Omental fat pad (tissue), 4 donors: ENCODE results near the gene RMDN3. TPM values are rescaled to one million over a fixed set of nuclear protein-coding genes. Genes with fewer than 3 reads are reported as not detected.
A peak's percentile ranks its signal among the peaks of the same experiment; 100 is the strongest.

Source experiments
- ATAC-seq: fragments of 150-250 bp; one replicate; pipeline ENCODE4 v1.9.1; 2016; ENCODE audit warnings: mild to moderate bottlenecking, moderate library complexity; ENCODE audit not compliant: low FRiP score
- DNase-seq: peaks from one replicate; pipeline ENCODE4 v3.0.0-alpha.2; 2019; ENCODE audit warnings: low spot score
- total RNA-seq, 4 donors: library from RNA; depleted of rRNA; stranded (reverse); fragments of >200 nt; gene quantifications; one replicate each; pipeline ENCODE4 v1.1.0, GENCODE V29; 2016
- TF ChIP-seq, protein P1 (sequence below), 3 donors: fragments of 450-650 bp; IDR thresholded peaks; one replicate each; pipeline ENCODE4 v1.5.1; 2016 to 2017; ENCODE audit warnings: antibody characterized with exemption in 3 of 3, mild to moderate bottlenecking in 3 of 3, moderate library complexity in 2 of 3

The RMDN3 gene
- total RNA-seq, 4 donors from 2014 or later = 32.8 to 50.8 (median 43.7) TPM

DNA sequence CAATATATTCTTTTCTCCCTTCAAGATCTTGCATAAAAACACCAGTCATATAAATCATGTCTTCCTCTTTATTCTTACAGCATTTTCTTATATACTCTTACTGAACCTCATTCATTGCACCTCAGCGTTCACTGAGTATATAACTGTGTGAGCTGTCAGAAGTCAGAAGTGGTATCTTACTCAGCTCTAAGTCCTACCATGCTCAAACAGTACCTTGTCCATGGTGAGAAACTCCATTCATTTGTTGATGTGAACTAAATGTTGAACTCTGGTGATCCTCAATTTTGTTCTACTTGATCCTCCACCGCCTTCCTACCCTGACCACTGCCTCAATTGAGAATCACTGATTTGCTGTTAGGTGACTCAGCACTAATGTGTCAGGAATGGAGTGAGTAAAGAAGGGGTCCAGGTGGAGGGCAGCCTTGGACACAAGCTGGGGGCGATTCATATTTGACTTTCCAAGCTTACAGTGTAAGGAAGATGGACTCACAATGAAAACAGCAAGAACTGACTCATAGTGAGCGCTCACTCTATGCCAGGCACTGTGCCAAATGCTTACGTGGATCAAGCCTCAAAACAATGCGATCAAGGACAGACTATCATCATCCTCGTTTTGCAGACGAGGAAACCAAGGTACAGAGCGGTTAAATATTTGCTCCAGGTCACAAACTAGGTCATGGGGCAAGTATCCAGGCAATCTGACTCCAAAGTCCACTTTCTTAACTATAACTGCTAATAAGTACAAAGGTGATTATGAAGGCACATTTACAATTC, 38.3 kb upstream of the RMDN3 start:
- peak; percentile 66 for ATAC-seq
- peak; percentile 54 for DNase-seq
- TF ChIP-seq, protein P1, sequence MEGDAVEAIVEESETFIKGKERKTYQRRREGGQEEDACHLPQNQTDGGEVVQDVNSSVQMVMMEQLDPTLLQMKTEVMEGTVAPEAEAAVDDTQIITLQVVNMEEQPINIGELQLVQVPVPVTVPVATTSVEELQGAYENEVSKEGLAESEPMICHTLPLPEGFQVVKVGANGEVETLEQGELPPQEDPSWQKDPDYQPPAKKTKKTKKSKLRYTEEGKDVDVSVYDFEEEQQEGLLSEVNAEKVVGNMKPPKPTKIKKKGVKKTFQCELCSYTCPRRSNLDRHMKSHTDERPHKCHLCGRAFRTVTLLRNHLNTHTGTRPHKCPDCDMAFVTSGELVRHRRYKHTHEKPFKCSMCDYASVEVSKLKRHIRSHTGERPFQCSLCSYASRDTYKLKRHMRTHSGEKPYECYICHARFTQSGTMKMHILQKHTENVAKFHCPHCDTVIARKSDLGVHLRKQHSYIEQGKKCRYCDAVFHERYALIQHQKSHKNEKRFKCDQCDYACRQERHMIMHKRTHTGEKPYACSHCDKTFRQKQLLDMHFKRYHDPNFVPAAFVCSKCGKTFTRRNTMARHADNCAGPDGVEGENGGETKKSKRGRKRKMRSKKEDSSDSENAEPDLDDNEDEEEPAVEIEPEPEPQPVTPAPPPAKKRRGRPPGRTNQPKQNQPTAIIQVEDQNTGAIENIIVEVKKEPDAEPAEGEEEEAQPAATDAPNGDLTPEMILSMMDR (IDR thresholded peaks at IDR 0.05) = no peak

DNA sequence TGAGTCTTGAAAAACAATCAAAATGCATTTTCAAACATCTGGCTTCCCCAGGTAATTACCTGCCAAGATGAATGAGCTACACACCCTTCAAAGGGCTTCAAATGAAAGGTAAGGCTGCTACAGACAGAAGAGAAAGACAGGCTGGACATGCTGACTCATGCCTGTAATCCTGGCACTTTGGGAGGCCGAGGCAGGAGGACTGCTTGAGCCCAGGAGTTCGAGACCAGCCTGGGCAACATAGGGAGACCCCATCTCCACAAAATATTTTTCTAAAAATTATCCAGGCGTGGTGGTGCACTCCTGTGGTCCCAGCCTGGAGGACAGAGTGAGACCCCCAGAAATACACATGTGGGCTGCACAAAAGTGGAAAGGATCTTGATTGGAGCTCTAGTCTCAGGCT, 37.3 kb upstream of the RMDN3 start:
- ATAC-seq (no peak), DNase-seq (no peak)
- TF ChIP-seq, protein P1 (IDR thresholded peaks at IDR 0.05) = no peak

DNA sequence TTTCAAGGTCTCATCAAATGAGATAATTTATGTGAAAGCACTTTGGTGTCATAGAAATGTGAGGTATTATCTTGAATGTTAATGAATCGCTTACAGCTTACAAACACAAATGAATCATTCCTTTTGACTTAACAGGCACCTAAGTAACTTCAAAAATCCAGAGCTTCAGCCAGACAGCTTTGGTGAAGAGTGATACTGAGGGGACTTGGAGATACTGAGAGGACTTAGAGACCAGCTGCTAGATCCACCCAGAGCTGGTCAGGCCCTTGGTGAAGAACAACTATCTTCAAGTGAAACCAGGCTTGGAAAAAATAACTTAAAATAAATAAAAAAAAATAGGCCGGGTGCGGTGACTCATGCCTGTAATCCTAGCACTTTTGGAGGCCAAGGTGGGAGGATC, 35.7 kb upstream of the RMDN3 start:
- TF ChIP-seq, protein P1 (IDR thresholded peaks at IDR 0.05) = no peak
- ATAC-seq = no peak
- no peak for DNase-seq

DNA sequence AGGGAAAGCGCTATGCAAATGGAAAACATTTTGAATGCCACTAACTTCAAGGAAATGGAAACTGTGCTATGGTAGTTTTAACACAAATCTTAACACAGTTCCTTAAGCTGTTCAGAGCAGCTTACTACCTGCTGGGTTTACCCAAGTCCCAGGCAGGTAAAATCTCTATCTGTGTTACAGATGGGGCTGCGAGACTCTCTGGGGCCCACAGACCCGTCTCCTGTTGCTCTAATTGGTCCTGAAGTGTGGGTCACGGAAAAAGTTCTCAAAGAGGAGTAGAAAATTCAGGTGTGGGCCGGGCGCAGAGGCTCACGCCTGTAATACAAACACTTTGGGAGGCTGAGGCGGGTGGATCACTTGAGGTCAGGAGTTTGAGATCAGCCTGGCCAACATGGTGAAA, 34.9 kb upstream of the RMDN3 start:
- TF ChIP-seq, protein P1 (IDR thresholded peaks at IDR 0.05) = no peak
- DNase-seq (no peak), ATAC-seq (no peak)

DNA sequence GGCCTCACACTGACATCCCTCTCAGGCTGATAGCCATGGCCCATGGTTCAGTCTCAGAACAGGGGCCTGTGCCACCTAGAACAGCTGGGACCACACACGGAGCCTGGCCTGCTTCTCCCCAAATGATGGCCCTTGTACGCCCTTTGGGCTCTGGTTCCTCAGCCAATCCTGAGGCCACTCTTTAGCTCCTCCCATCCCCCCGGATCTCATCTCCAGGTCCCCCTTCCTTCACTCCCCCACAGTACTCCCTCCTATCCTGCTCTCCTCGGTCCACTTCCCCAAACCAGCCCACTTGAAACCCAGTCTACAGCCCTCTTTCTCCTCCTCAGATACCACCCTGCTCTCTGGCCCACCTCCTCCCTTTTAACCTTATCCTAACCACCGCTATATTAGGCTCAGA, 34.1 kb upstream of the RMDN3 start:
- TF ChIP-seq, protein P1 (IDR thresholded peaks at IDR 0.05) = no peak
- DNase-seq (no peak), ATAC-seq (no peak)

DNA sequence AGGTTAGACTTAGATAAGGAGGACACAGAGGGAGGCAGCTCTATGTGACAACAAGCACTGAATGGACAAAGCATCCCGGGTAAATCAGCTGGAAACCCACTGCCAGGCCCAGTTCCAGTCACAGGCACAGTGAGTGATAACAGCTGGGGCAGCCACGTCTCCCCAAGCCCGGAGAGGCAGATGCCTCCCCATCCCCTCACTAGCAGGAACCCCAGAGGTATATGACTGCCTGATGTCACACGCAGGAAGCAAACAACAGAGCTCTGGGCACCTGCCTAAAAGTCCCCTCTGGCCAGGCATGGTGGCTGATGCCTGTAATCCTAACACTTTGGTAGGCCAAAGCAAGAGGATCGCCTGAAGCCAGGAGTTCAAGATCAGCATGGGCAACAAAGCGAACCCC, 32.9 kb upstream of the RMDN3 start:
- ATAC-seq (no peak), DNase-seq (no peak)
- TF ChIP-seq, protein P1 (IDR thresholded peaks at IDR 0.05) = no peak

DNA sequence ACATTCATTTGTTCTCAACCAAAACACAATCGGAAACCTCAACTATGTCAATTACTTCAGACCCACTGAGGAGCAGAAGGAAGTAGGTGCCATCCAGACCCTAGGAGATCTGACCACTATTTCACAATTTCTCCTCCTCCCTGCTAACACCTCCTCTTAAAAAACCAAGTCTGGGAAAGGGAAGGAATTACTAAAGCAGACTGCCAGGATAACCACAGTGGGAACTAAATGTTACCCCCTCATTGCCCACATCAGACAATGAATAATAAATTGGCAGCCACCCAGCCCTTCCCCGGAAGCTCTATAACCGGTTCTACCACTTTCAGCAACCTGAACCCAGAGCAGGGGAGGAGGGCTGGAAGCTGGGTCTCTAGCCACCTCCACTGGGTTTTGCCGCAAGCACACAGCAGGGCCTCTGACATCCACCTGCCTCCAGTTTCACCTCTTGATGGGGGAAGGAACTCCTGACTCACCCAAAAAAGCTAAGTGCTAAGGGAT, 32.3 kb upstream of the RMDN3 start:
- TF ChIP-seq, protein P1 (IDR thresholded peaks at IDR 0.05) = no peak
- ATAC-seq (no peak), DNase-seq (no peak)
